ENCODE data around the gene FRMD1.

Gene FRMD1

DNA sequence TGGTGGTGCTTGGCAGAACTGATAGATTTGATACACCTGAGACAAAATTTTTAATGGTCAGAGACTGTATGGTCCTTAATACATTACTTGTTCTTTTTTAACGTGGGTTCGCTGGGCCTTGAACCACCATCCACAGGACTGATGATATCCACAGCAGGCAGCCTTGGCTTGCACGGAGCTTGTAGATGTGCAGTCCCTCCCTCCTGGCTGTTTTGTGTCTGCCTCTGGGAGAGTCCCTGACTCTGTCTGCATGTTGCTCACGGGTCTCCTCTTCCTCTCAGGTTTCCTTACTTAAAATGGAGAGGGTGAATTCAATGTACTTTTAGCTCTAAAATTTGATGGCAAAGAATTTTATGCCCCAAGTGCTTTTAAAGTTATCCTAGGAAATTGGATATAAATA, 64.0 kb downstream of the FRMD1 start:
- in situ Hi-C loops (cut with HindIII; ENCODE audit: low sequenced_read_pairs) = no loop called here

DNA sequence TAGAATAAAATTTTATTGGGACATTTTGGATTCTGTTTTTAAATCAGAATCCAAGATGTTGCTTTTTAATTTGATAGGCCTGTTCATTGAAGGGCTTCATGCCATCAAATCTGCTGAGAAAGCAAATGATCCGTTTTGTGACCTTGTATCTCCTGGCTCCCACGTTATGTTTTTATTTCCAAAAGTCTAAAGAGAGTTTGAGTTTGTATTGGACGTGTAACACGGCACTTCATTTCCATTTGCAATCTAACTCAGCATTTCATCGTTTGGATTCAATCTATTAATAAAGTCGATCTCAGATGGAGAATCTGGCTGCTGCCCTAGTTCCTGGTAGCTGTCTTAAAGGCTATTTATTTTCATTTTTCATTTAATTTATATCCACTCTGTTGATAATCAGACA, 64.6 kb downstream of the FRMD1 start:
- in situ Hi-C loops (cut with HindIII; ENCODE audit: low sequenced_read_pairs) = no loop called here

DNA sequence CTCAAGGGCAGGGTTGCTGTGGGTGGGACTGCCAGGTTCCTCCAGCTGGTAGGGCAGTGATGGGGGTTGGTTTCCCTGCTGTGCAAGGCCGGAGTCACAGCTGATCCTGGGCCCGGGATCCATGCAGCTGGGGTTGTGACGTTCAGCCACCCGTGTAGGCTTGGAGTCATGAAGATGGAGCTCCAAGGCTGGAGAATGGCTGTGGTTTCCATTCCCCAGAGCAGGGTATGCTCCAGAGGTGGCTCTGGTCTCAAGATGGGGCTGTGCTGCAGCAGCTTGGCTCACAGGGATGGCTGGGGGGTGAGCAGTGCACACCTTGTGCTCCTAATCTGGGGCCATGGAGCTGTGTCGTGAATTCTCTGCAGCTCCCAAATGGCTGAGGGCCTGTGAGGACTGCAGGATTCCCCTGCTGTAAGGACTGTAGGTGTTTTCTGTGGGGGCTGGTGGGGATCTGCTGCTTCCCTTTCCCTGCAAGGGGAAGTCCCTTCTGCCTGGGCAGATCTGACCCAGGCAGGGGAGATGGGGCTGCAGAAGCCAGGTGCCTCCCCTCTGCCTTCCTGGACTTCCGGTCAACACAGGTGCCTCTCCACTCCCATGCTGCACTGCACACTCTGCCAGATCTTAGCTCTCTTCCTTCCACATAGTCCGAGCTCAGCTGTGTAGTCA, 65.6 kb downstream of the FRMD1 start:
- in situ Hi-C loops (cut with HindIII; ENCODE audit: low sequenced_read_pairs) = no loop called here

DNA sequence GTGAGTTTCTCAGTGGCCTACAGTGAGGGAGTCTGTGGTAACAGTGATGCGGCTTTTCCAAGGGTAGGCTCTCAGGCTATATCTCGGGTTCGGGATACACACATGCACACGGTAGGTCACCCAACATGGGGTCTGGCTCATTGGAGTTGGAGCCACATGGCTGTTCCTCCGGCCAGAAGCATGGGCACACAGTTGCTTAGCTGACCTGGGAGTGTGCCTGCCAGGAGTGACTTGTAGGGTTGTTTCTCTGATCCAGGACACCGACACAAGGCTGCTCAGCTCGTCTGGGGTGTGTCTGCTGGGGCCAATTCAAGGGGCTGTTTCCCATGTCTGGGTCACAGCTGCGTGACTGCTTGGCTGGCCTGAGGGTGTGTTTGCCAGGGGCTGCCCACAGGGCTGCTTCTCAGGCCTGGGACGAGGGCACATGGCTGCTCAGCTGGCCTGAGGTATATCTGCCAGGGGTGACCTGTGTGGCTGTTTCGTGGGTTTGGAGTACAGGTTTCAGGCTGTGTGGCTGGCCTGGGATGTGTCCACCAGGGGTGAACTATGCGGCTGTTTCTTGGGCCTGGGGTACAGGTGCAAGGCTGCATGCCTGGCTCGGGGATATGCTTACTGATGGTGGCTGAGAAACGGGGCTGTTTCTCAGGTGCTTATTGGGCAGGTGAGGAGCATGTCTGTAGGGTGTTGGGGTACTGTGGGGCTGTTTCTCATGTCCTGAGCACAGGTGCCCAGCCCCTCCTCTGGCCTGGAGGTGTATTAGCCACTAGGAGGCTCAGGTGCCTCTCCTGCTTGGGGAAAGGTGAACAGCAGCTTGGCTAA, 66.4 kb downstream of the FRMD1 start:
- in situ Hi-C loops (cut with HindIII; ENCODE audit: low sequenced_read_pairs) = no loop called here

DNA sequence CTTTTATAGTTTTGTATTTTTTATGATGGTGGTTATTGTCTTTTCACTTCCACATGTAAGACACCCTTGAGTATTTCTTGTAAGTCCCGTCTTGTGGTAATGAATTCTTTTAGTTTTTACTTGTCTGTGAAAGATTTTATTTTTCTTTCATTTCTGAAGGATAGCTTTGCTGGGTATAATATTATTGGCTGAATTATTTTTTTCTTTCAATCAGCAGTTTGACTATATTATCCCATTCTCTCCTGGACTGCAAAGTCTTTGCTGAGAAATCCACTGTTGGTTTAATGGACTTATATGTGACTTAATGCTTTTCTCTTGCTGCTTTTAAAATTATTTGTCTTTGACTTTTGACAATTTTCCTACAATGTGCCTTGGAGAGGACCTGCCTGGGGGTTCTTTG, 67.7 kb downstream of the FRMD1 start:
- in situ Hi-C loops (cut with HindIII; ENCODE audit: low sequenced_read_pairs) = no loop called here

DNA sequence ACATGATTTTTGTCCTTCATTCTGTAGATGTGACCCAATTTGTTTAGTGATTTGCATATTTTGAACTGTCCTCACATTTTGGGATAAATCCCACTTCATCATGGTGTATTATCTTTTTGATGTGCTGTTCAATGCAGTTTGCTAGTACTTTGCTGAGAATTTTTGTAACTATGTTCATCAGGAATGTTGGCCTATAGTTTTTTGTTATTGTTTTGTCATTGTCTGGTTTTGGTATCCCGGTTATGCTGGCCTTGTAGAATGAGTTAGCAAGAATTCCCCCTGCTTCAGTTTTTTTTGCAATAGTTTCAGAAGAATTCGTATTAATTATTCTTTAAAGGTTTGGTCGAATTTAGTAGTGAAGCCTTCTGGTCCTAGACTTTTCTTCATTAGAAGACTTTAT, 69.7 kb downstream of the FRMD1 start:
- in situ Hi-C loops (cut with HindIII; ENCODE audit: low sequenced_read_pairs) = no loop called here

DNA sequence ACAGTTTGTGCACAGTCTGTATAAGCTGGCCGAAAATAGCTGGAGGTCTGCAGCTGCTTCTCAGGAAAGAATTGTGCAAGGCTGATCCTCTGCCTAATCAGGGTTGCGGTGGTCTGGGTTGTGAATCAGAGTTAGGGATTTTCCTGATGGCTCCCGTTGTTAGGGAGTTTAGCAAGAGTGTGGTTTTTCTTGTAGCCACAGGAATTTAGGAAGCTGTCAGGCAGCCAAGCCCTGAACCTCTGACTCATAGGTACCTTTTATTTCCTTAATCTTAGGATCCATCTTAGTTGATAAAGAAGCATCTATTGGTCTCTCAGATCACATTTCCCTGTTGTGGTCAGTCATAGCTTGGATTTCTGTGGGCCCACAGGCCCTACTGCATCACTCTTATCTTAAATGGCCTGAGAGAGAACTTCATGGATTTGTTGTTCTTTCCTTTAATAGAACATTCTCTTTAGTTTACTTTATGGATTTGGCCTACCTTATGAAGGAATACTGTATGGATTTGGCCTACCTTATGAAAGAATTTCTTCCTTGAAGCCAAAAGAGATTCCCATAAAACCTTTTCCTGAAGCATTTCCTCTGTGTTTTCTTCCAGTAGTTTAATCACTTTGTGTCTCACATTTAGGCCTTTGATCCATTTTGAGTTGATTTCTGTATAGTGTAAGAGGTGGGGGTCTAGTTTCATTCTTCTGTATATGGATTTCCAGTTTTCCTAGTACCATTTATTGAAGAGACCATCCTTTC, 71.2 kb downstream of the FRMD1 start:
- in situ Hi-C loops (cut with HindIII; ENCODE audit: low sequenced_read_pairs) = no loop called here

DNA sequence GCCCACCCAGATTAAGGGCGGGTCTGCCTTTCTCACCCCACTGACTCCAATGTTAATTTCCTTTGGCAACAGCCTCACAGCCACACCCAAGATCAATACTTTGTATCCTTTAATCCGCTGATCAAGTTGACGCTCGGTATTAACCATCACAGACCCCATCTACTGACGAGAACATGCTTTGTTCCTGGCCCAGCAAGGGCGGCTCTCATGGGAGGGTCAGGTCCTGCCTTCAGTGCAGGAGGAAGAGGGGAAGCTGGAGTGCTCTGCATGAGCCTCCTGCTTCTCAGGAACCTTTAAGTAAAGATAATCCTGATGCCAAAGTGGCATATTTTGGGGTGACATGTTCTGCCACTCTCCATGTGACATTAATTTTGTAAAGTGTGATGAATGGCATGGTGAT, 73.2 kb downstream of the FRMD1 start:
- in situ Hi-C loops (cut with HindIII; ENCODE audit: low sequenced_read_pairs) = no loop called here

DNA sequence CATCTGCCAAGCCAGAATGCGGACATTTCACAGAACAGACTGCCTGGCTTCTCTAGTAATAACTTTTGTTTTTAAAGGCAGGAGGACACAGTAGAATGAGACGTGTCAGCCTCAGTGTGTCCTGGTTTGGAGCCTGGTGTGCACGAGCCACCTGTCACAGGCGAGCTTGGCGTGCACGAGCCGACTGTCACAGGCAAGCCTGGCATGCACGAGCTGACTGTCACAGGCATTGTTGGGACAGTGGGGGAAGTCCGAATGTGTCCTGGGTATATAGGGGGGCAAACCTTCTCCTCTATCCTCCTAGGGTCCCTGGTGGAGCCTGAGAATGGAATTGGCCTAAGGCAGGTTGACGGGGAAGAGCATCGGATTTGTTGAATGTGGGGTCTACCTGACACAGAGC, 74.1 kb downstream of the FRMD1 start:
- in situ Hi-C loops (cut with HindIII; ENCODE audit: low sequenced_read_pairs) = no loop called here

DNA sequence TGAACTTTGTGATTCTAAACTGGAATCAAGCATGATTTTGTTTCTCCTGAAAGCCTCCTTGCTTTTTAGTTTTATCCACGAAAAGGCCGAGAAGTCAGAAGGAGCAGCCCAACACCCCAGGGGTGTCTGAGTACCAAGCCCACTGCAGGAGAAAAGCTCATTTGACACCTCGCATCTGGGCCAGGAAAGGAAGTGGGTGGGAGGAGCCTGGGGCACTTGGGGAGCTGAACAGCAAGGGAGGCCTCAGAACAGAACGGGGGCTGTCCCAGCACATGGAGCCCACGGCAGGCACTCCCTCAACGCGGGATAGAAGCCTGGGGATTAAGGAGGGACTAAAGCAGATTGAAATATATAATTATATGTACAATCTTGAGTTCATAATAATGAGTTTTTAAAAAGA, 75.0 kb downstream of the FRMD1 start:
- in situ Hi-C loops (cut with HindIII; ENCODE audit: low sequenced_read_pairs) = no loop called here

Measured in endothelial cell of hepatic sinusoid (primary cell).